Testis (tissue), 5 donors: ENCODE measurements around the gene MMP23B. TPM values are rescaled to one million over a fixed set of nuclear protein-coding genes. Genes with fewer than 3 reads are reported as not detected.

Source experiments
- DNase-seq: peaks from one replicate; pipeline ENCODE4 v3.0.0-alpha.2; 2019
- H3K27ac ChIP-seq, 2 donors: fragments of 200-600 bp; sonication (generic); one replicate each; pipeline ENCODE4 v1.5.1; 2019
- H3K27me3 ChIP-seq: fragments of 200-600 bp; sonication (generic); one replicate; pipeline ENCODE4 v1.5.1; 2019
- H3K36me3 ChIP-seq: fragments of 200-600 bp; sonication (generic); one replicate; pipeline ENCODE4 v1.5.1; 2017; ENCODE audit warnings: low read depth; ENCODE audit errors: missing control alignments
- H3K4me1 ChIP-seq: fragments of 200-600 bp; sonication (generic); one replicate; pipeline ENCODE4 v1.5.1; 2019
- H3K4me3 ChIP-seq, 2 donors: fragments of 200-600 bp; sonication (generic); one replicate each; pipeline ENCODE4 v1.5.1; 2017 to 2019
- H3K9me3 ChIP-seq: fragments of 200-600 bp; sonication (generic); one replicate; pipeline ENCODE4 v1.5.1; 2017
- CTCF ChIP-seq, 3 experiments: fragments of 450-650 bp in 2 of 3; fragments of 200-600 bp in 1 of 3; sonication (generic) in 1 of 3; IDR thresholded peaks; one replicate each; pipeline ENCODE4 v1.5.1; 2016 to 2019; ENCODE audit warnings: antibody characterized with exemption in 3 of 3, mild to moderate bottlenecking in 2 of 3, moderate library complexity in 1 of 3
- POLR2A ChIP-seq: fragments of 450-650 bp; IDR thresholded peaks from one replicate; pipeline ENCODE4 v1.6.1; 2017; ENCODE audit warnings: antibody characterized with exemption, mild to moderate bottlenecking, moderate library complexity
- whole genome bisulfite sequencing, 2 donors: methylation state at CpG; one replicate each; pipeline ENCODE4 v1.1.5; 2018; 5-methylcytosine and 5-hydroxymethylcytosine counted together
- intact Hi-C: fragments of 100-400 bp; cut with DNase I; formaldehyde crosslinking; loops from one replicate; pipeline ENCODE4 v1.15.1; 2023; ENCODE audit warnings: low total_unique reads
- long read RNA-seq, 2 donors: transcript quantifications; one replicate each; lab custom pipeline, GENCODE V29; 2026
- polyA plus RNA-seq: library from polyadenylated mRNA; stranded (reverse); fragments of 350-450 nt; fragmentation: Illumina TruSeq; extraction: RNeasy Lipid Tissue Mini Kit (QIAGEN cat#74804); gene quantifications from one replicate; pipeline ENCODE4 v1.2.3, GENCODE V29; 2014; ENCODE audit warnings: low read depth, low replicate concordance; ENCODE audit not compliant: insufficient read depth
- total RNA-seq, 2 donors: library from RNA; depleted of rRNA; stranded (reverse); fragments of >200 nt; gene quantifications; one replicate each; pipeline ENCODE4 v1.2.3, GENCODE V29; 2016

MMP23B gene
- 10 to 100 TPM; 49.0 to 50.2 TPM for total RNA-seq
- 13.1 TPM for polyA plus RNA-seq
- long read RNA-seq, donor 1, transcript MMP23B-201 (8 exons, 1,326 nt), result major isoform, 6 of 9 reads
- long read RNA-seq, donor 1, partial matches to known transcripts, result 0 of 9 reads
- long read RNA-seq, donor 1, other reads (novel, unspliced or antisense), result 0 of 9 reads
- long read RNA-seq, donor 2, partial matches to known transcripts, result 82 of 88 reads
- long read RNA-seq, donor 2, other reads (novel, unspliced or antisense), result 0 of 88 reads

- TF ChIP-seq POLR2A, result no peak
- TF ChIP-seq CTCF (IDR thresholded peaks at IDR 0.05), result no peak
- Histone ChIP-seq H3K27ac (peak within 1 kb of the TSS; percentile 75 to 92), H3K27me3 (no peaks in the 10 kb centered on the region), H3K36me3 (no peaks in the 10 kb centered on the region), H3K4me1 (peaks cover 3% of the 10 kb centered on the region), H3K9me3 (no peaks in the 10 kb centered on the region), H3K4me3 (peak within 1 kb of the TSS; percentile 36 to 45)
- intact Hi-C loops, result no loop called here
- 10 to 13% methylated on average over 6 to 36 of the region's 48 CpGs for WGBS, 2 donors
- no peak for DNase-seq
These were observed at the start of gene MMP23B for GRCh38 chr1:1631782-1632420. TSS of gene MMP23B (plus strand) at chr1:1632173. CDS start at chr1:1632219, 46 bp downstream.

- DNase-seq, result no peak
- no peaks in the 10 kb centered on the region for H3K4me1 ChIP-seq
- WGBS, 2 donors, result 76% methylated on average over 9 of the region's 9 CpGs
These were observed 49.2 kb upstream of the MMP23B start for GRCh38 chr1:1582585-1583346.

GRCh38 chr1:1583347-1584010 lies 48.5 kb upstream of the MMP23B start:
- intact Hi-C loops, result no loop called here
- Histone ChIP-seq H3K4me1 (no peaks in the 10 kb centered on the region), H3K27me3 (no peaks in the 10 kb centered on the region), H3K27ac (no peak overlapping the region), H3K9me3 (no peaks in the 10 kb centered on the region), H3K4me3 (no peak overlapping the region), H3K36me3 (no peaks in the 10 kb centered on the region)
- TF ChIP-seq CTCF (IDR thresholded peaks at IDR 0.05) (no peak), POLR2A (no peak)
- DNase-seq, result no peak
- WGBS, 2 donors, result 89 to 90% methylated on average over 19 to 23 of the region's 23 CpGs

More at GRCh38 chr1:1582585-1583346, 49.2 kb upstream of the MMP23B start:
- Histone ChIP-seq H3K4me3 (no peak overlapping the region), H3K27ac (no peak overlapping the region), H3K9me3 (no peaks in the 10 kb centered on the region), H3K27me3 (no peaks in the 10 kb centered on the region), H3K36me3 (no peaks in the 10 kb centered on the region)
- intact Hi-C loops, result no loop called here
- TF ChIP-seq POLR2A, result no peak
- TF ChIP-seq CTCF (IDR thresholded peaks at IDR 0.05), result no peak

GRCh38 chr1:1591452-1591851 lies 40.5 kb upstream of the MMP23B start:
- intact Hi-C loops, result no loop called here
- no peaks in the 10 kb centered on the region for H3K36me3 ChIP-seq
- no peak overlapping the region for H3K27ac ChIP-seq
- no peak for DNase-seq
- WGBS, 2 donors, result 92 to 93% methylated on average over 13 of the region's 13 CpGs
- TF ChIP-seq POLR2A (no peak), CTCF (IDR thresholded peaks at IDR 0.05) (no peak)
- no peak overlapping the region for H3K4me3 ChIP-seq
- no peaks in the 10 kb centered on the region for H3K9me3 ChIP-seq
- H3K4me1 ChIP-seq, result no peaks in the 10 kb centered on the region
- no peaks in the 10 kb centered on the region for H3K27me3 ChIP-seq
